Activated CD8-positive, alpha-beta memory T cell treated with anti-CD3 and anti-CD28 coated beads, Interleukin-2, amount 50 U/mL, for 4 hours (primary cell): ENCODE measurements around the gene ZBTB14.

Experiments used
- DNase-seq: peaks from one replicate; pipeline ENCODE4 v3.0.0-alpha.2; 2020

Gene ZBTB14, protein sequence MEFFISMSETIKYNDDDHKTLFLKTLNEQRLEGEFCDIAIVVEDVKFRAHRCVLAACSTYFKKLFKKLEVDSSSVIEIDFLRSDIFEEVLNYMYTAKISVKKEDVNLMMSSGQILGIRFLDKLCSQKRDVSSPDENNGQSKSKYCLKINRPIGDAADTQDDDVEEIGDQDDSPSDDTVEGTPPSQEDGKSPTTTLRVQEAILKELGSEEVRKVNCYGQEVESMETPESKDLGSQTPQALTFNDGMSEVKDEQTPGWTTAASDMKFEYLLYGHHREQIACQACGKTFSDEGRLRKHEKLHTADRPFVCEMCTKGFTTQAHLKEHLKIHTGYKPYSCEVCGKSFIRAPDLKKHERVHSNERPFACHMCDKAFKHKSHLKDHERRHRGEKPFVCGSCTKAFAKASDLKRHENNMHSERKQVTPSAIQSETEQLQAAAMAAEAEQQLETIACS

DNA sequence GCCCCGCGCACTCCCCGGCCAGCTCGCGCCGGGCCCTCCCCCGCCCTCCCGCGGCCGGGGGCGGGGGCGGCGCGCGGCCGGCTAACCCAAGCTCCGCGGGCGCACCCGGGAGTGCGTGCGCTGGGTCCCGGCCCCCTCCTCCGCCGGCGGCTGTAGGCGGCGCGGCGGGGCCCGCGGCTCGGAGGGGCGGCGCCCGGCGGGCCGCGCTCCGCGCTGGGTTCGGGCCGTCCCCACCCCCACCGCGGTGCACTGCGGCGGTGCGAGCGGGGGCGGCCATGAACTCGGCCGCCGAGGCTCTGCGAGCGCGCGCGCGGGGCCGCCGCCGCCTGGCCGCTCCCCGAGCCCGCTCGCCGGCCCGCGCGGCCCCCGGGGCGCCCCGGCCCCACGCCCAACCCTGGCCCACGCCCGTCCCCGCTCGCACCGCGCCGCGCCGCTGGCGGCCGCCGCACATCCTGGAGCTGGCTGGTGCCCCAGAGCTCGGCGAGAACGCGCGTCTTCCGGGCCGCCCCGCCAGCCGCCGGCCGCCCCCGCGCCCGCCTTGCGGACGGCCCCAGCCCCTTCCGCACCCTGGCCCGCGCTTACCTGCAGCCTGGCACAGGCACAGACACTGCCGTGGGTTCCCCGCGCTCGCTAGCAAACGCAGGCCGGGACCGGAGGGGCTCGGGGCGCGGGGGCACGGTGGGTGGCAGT, at the start of gene ZBTB14:
Gene ZBTB14, minus strand, starts transcription at position 496 of the 690 bp plus-strand sequence. CDS start 2,480 bp downstream, outside the sequence.
- DNase-seq: peak; percentile 68

DNA sequence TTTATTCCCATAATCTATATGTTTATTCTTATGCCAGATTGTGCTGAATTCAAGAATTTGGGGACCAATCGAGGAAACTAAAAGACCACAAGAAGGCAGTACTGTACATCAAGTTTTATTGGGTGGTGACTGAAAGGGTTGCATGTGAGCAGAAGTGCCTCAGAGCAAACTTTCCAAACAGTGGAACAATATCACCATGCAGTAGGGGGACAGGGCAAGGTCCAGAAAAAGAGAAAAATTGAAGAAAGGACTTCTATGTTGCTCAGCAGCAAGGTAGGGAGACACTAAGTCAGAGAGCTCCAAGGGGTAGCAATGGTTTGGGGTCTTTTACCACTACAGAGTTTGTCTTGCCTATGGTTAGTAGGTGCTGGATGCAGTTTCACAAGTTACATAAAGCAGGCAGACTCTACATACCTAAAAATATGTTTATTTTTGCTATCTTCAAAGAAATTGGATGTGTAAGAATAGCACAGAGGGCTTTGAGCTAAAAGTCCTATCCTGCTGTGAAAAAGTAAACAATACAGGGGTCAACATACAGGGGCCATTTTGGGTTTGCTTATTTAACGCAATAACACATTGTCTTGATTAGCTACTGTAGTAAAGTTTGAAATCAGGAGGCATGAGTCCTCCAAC, 43.8 kb upstream of the ZBTB14 start:
- DNase-seq: no peak

DNA sequence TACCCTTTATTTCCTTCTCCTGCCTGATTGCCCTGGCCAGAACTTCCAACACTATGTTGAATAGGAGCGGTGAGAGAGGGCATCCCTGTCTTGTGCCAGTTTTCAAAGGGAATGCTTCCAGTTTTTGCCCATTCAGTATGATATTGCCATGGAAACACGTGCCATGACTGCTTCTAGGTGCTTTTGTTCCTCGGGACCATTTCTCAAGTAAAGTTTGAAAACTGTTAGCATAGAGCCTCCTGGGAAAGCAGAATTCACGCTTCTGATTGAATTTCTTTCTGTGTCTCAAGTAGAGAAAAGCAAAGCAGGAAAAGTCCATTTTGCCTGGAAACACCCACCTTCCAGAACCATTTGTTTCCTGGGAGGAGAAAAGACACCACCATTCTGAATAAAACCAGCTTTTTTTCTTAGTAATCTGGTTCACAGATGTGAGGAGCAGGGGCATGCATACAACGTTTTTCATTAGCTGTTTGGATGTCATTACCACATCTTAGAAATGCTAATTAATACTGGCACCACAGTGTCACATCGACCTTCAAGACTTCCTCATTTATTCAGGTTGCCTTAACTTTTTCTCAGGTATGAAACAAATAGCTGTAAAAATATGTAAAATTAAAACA, 39.0 kb upstream of the ZBTB14 start:
- DNase-seq: no peak

DNA sequence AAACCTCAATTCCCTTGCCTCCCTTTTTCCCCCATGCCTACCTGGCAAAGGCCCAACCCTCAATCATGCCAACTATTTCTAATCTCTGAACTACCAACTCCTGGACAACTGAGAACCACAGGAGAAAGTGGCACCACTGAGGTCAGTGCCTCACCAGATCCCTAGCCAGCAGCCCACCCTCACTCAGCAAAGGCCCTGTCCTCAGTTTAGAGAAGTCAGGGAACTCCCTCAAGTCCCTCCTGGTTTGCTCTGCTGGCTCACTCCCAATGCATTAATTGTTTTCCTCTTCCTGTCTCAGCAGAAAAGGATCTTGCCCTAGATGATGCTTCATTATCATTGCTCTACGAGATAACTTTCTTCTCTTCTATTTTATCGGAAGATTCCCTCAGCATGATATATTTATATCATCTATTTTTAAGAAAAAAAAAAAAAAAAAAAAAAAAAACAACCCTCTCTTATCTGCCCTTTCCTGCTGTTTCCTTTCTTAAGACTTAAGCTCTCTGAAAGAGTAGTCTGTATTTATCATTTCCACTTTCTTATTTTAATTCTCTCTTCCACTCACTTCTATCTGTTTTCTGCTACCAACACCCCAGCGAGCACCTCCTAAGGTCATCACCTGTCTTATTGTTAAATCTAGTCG, 22.7 kb upstream of the ZBTB14 start:
- DNase-seq: no peak

- no peak for DNase-seq
Observed at GRCh38 chr18:5317186-5317585, 21.7 kb upstream of the ZBTB14 start.

- DNase-seq: no peak
Observed at GRCh38 chr18:5315838-5316237, 20.3 kb upstream of the ZBTB14 start.

GRCh38 chr18:5311301-5311989, 15.9 kb upstream of the ZBTB14 start:
- no peak for DNase-seq

DNA sequence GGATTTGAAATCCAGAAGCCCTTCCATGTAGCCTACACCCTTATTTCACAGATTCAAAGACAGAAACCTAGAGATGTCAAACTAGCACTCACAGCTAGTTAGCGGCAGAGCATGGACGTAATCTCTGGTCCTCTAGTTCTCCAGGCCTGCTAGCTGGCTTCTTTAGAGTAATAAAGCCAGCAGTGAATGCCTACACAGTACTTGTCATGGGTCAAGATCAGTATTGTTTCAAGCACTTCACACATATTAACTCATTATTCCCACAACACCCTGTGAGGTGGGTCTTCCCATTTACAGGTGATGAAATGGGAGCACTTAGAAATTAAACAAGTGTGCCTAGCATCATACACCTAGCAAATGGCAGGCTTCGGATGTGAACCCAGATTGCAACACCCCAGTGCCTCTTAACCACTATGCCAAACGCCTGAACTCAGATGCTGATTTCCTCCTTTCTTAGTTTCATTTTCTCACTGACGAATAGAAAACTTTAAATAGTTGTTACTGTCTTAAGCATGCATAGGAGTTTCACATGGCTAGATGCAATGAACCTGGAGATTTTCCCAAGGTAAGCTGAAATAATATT, 14.5 kb upstream of the ZBTB14 start:
- peak; percentile 18 for DNase-seq

DNA sequence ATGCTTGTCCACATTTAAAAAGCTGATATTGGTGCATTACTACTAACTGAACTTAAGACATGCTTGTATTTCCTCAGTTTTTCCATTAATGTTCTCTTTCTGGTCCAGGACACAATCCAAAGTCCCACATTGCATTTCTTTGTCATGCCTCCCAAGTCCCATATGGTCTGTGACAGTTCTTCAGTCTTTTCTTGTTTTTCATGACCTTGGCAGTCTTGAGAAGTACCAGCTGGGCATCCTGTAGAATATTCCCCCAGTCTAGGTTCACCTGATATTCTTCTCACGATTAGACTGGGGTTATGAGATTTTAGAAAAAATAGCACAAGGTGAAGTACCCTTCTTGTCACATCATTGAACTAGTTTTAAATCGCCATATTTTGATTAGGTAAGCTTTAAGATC, 10.3 kb upstream of the ZBTB14 start:
- DNase-seq: no peak

GRCh38 chr18:5304232-5304631, 8.7 kb upstream of the ZBTB14 start:
- no peak for DNase-seq

GRCh38 chr18:5303636-5304035, 8.1 kb upstream of the ZBTB14 start:
- DNase-seq: no peak

- DNase-seq: no peak
Observed at GRCh38 chr18:5302606-5303005, 7.1 kb upstream of the ZBTB14 start.

- DNase-seq: no peak
Observed at GRCh38 chr18:5300476-5301010, 5.0 kb upstream of the ZBTB14 start.

GRCh38 chr18:5298156-5298852, 2.8 kb upstream of the ZBTB14 start:
- no peak for DNase-seq

DNA sequence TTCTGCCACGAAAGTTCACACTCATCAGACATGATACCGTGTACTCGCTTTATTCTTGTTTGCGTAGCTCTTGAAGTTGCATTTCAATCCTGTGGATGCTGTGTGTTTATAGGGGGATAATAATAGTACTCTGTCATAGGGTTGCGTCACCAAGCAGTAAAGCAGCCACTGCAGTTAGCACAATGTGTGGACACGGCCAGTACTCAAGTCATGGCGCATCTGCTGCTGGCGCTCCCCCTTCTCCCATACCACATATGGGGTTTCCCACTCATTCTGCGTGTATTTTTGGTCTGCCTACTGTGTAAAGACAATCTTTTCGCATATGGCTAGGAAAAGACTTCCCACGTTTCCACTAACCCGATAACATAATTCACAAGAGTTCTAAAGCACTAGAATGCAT, 2.1 kb upstream of the ZBTB14 start:
- no peak for DNase-seq

GRCh38 chr18:5296706-5297320, 1.3 kb upstream of the ZBTB14 start:
- DNase-seq: peak; percentile 49

DNA sequence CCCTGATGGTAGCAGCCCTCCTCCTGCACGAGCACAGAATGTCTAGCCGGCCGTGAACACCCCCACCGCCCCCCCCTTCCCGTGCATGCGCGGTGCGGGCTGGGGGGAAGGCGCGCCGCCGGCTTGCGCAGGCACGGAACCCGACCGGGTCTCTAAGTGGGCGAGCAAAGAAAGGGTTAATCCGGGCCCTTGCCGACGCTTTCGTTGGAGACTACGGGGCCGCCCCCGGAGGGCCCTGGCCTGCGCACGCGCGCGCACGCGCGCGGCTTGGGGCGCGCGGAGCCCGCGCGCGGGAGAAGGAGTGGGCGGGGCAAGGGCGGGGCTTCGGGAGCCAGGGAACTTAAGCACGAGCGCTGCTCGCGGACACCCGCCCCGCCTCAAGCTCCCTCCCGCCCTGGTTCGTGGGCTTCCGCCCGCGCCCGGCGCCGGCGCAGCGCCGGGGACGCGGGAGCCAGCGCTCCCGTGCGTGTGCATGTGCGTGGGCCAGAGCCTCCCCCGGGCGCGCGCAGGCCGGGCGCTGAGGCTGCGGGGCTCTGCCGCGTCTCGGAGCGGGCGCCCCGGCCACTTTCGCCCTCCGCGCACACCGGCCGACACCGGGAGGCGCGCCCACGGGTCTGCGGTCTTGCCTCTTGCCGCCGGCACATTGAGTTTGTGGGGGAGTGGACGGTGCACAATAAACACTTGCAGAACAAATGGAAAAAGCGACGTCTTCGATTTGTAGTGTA, 617 bp upstream of the ZBTB14 start:
- peak; percentile 93 for DNase-seq

DNA sequence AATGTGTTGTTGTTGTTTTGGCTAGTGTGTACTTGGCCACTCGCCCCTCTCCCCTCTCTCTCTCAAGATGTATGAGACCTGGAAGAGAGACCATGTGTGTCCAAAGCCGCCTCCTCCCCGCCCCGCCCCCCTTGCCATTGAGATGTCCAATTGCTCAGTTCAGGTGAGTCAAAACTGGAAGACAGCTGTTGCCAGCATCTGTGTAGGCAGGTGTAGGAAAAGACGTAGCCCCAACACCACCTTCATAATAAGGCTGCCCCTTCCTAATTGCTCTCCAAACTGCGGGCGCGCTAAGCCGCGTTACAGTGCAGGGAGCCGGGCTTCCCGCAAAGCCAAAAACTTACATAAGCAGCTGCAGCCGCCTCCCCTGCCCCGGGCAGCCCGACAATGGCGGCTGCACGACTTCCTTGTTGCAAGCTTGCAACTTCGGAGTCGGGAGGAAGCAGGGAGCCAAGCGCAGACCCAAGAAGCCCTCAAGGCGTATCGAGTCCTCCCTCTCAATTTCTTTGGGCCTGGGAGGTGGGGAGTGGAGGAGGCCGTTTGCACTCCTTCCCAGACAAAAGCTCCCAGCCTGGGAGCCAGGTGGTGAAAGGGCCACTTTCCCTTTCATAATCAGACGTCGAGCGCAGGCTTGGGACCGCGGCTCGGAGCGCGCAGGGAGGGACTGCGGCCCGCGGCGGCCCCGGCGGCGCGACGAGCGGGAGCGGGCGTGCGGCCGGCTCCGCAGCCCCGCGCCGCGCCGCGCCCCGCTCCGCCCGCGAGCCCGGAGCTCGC, 882 bp downstream of the ZBTB14 start:
- DNase-seq: peak; percentile 50

GRCh38 chr18:5294113-5294456, 1.4 kb downstream of the ZBTB14 start:
- DNase-seq: no peak
